K562 (cell line): ENCODE results near the gene MAK. TPM values are rescaled to one million over a fixed set of nuclear protein-coding genes. Genes with fewer than 3 reads are reported as not detected.

Experiments used
- ATF7 ChIP-seq: fragments of 450-650 bp; IDR thresholded peaks from 2 replicates; pipeline ENCODE4 v1.7.1; 2014; ENCODE audit warnings: mild to moderate bottlenecking, moderate library complexity
- BCOR ChIP-seq: fragments of 450-650 bp; IDR thresholded peaks from 2 replicates; pipeline ENCODE4 v1.6.1; 2016
- BRD4 ChIP-seq: fragments of 200-600 bp; sonication (generic); IDR thresholded peaks from 2 replicates; pipeline ENCODE4 v1.6.1; 2017; ENCODE audit warnings: inconsistent platforms
- CCNT2 ChIP-seq: IDR thresholded peaks from 2 replicates; pipeline ENCODE4 v1.6.1; 2011; ENCODE audit warnings: borderline replicate concordance, low read depth, mild to moderate bottlenecking, moderate library complexity, mixed read lengths, low read length; ENCODE audit not compliant: insufficient read length; ENCODE audit errors: extremely low read depth
- MAX ChIP-seq: sonication (generic); formaldehyde crosslinking; IDR thresholded peaks from 2 replicates; pipeline ENCODE4 v1.9.0; 2022; ENCODE audit warnings: mild to moderate bottlenecking, missing genetic modification reagents
- NFATC3 ChIP-seq: fragments of 450-650 bp; IDR thresholded peaks from 2 replicates; pipeline ENCODE4 v1.6.1; 2017; ENCODE audit warnings: mild to moderate bottlenecking
- PRPF4 ChIP-seq: fragments of 200-400 bp; formaldehyde crosslinking; IDR thresholded peaks from one replicate; pipeline ENCODE4 v1.6.1; 2017; ENCODE audit warnings: low read length, low read depth, mild to moderate bottlenecking; ENCODE audit not compliant: insufficient read depth, poor library complexity, severe bottlenecking
- RERE ChIP-seq: sonication (generic); formaldehyde crosslinking; IDR thresholded peaks from 2 replicates; pipeline ENCODE4 v1.8.0; 2023; ENCODE audit warnings: missing genetic modification reagents, mild to moderate bottlenecking, borderline replicate concordance
- SMARCA4 ChIP-seq: fragments of 450-650 bp; IDR thresholded peaks from 2 replicates; pipeline ENCODE4 v1.6.1; 2016
- TAF1 ChIP-seq: IDR thresholded peaks from 2 replicates; pipeline ENCODE4 v1.6.1; 2011; ENCODE audit warnings: mild to moderate bottlenecking, low read length, moderate library complexity; ENCODE audit not compliant: insufficient read depth, control insufficient read depth, severe bottlenecking; ENCODE audit errors: extremely low read depth
- TFE3 ChIP-seq: fragments of 450-650 bp; formaldehyde crosslinking; IDR thresholded peaks from 2 replicates; pipeline ENCODE4 v1.4.0; 2020; ENCODE audit warnings: mild to moderate bottlenecking, mixed read lengths
- ZNF143 ChIP-seq: sonication (generic); formaldehyde crosslinking; IDR thresholded peaks from 2 replicates; pipeline ENCODE4 v1.9.0; 2022; ENCODE audit warnings: mild to moderate bottlenecking, missing genetic modification reagents
- polyA plus RNA-seq, 8 experiments: library from polyadenylated mRNA; depleted of rRNA in 4 of 8; stranded (reverse) in 5 of 8; unstranded in 3 of 8; fragments of >200 nt; fragmentation: Nextera tagmentation in 2 of 8; fragmentation: Illumina TruSeq in 1 of 8; extraction: Ambion mirVana in 2 of 8; extraction: Trizol in 1 of 8; gene quantifications; 2 replicates each; pipeline versions ENCODE4 v1.2.1 to v1.2.3, GENCODE V29; 2011 to 2014; ENCODE audit warnings: inconsistent platforms in 1 of 8, missing spikeins in 1 of 8
- total RNA-seq, 7 experiments: library from RNA; depleted of rRNA in 6 of 7; stranded (reverse); fragments of >200 nt in 6 of 7; fragmentation: Illumina TruSeq in 2 of 7; extraction: Trizol in 2 of 7; gene quantifications; 2 replicates each; pipeline versions ENCODE4 v1.2.1 to v1.2.3, GENCODE V29; 2011 to 2021; ENCODE audit warnings: low replicate concordance in 1 of 7
- TF ChIP-seq, protein P1 (sequence below): sonication (generic); formaldehyde crosslinking; IDR thresholded peaks from 2 replicates; pipeline ENCODE4 v1.8.1; 2023; ENCODE audit warnings: mild to moderate bottlenecking, missing genetic modification reagents
- TF ChIP-seq, protein P2 (sequence below): sonication (generic); formaldehyde crosslinking; IDR thresholded peaks from 2 replicates; pipeline ENCODE4 v1.5.0; 2020; ENCODE audit warnings: missing genetic modification reagents
- TF ChIP-seq, protein P3 (sequence below), 2 experiments: IDR thresholded peaks; 2 replicates each; pipeline ENCODE4 v1.6.1; 2011; ENCODE audit warnings: borderline replicate concordance in 1 of 2, control low read depth in 1 of 2, low read depth in 1 of 2, low read length in 1 of 2, mild to moderate bottlenecking in 1 of 2, mixed read lengths in 1 of 2, moderate library complexity in 1 of 2; ENCODE audit not compliant: insufficient read depth in 1 of 2, insufficient read length in 1 of 2, poor library complexity in 1 of 2, severe bottlenecking in 1 of 2; ENCODE audit errors: extremely low read depth in 1 of 2

The MAK gene
- total and polyA plus RNA-seq, 9 of the 15 experiments (the other 6 are each of a cell fraction or from before 2014, with no cell fraction given), result 0.25 to 1.1 (median 0.53) TPM

- no peak for TF ChIP-seq BRD4
- no peak for TF ChIP-seq PRPF4
- TF ChIP-seq ZNF143 (CRISPR knock-in tag), result no peak
- no peak for TF ChIP-seq TFE3
- peak; percentile 73 for TF ChIP-seq CCNT2
- no peak for TF ChIP-seq RERE (CRISPR knock-in tag)
- no peak for TF ChIP-seq BCOR
- TF ChIP-seq, protein P1, sequence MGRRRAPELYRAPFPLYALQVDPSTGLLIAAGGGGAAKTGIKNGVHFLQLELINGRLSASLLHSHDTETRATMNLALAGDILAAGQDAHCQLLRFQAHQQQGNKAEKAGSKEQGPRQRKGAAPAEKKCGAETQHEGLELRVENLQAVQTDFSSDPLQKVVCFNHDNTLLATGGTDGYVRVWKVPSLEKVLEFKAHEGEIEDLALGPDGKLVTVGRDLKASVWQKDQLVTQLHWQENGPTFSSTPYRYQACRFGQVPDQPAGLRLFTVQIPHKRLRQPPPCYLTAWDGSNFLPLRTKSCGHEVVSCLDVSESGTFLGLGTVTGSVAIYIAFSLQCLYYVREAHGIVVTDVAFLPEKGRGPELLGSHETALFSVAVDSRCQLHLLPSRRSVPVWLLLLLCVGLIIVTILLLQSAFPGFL (CRISPR knock-in tag), result no peak
- TF ChIP-seq MAX, result peak; percentile 80
- TF ChIP-seq NFATC3, result no peak
- peak; percentile 76 for TF ChIP-seq ATF7
- TF ChIP-seq, protein P2, sequence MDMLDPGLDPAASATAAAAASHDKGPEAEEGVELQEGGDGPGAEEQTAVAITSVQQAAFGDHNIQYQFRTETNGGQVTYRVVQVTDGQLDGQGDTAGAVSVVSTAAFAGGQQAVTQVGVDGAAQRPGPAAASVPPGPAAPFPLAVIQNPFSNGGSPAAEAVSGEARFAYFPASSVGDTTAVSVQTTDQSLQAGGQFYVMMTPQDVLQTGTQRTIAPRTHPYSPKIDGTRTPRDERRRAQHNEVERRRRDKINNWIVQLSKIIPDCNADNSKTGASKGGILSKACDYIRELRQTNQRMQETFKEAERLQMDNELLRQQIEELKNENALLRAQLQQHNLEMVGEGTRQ, result no peak
- peak; percentile 44 for TF ChIP-seq TAF1
- TF ChIP-seq, protein P3, sequence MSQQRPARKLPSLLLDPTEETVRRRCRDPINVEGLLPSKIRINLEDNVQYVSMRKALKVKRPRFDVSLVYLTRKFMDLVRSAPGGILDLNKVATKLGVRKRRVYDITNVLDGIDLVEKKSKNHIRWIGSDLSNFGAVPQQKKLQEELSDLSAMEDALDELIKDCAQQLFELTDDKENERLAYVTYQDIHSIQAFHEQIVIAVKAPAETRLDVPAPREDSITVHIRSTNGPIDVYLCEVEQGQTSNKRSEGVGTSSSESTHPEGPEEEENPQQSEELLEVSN (IDR thresholded peaks at IDR 0.05; ENCODE audit: borderline replicate concordance in 1 of 2, extremely low read depth in 1 of 2, insufficient read depth in 1 of 2, insufficient read length in 1 of 2, low read depth in 1 of 2, low read length in 1 of 2, poor library complexity in 1 of 2, severe bottlenecking in 1 of 2), result peak; percentile 90 to 91
- peak; percentile 44; the same call in 1 of the 2 replicates for TF ChIP-seq SMARCA4
Measured at GRCh38 chr6:10837995-10838793, at the start of gene MAK (continued).
